ENCODE measurements around the gene TSPEAR.

GRCh38 chr21:44716984-44717383, 5.6 kb upstream of the TSPEAR start:
- no peak for TF ChIP-seq GABPB1 (CRISPR knock-in tag; IDR thresholded peaks at IDR 0.05)
- no peak for TF ChIP-seq AR (CRISPR knock-in tag; IDR thresholded peaks at IDR 0.05)
- TF ChIP-seq CTCF (IDR thresholded peaks at IDR 0.05): no peak
- TF ChIP-seq CREB1 (CRISPR knock-in tag; IDR thresholded peaks at IDR 0.05): no peak
- no peak for TF ChIP-seq MAX (CRISPR knock-in tag; IDR thresholded peaks at IDR 0.05)
- TF ChIP-seq ATF3 (CRISPR knock-in tag; conservative IDR thresholded peaks at IDR 0.05): no peak
- no peak for TF ChIP-seq KAT7 (CRISPR knock-in tag; IDR thresholded peaks at IDR 0.05; ENCODE audit: borderline replicate concordance)
- no peak for TF ChIP-seq HMGXB4 (CRISPR knock-in tag; IDR thresholded peaks at IDR 0.05)
- TF ChIP-seq TCF7 (CRISPR knock-in tag; IDR thresholded peaks at IDR 0.05; ENCODE audit: low read depth): no peak
